GM12873 (cell line): Measurements from ENCODE around the gene PCDHA4.

Experiments
- TF ChIP-seq, protein P1 (sequence below): IDR thresholded peaks from 2 replicates; pipeline ENCODE4 v1.5.1; 2012; ENCODE audit warnings: low read depth, mild to moderate bottlenecking, moderate library complexity, low read length, control low read depth; ENCODE audit not compliant: insufficient read depth; ENCODE audit errors: missing control alignments

PCDHA4 gene

DNA sequence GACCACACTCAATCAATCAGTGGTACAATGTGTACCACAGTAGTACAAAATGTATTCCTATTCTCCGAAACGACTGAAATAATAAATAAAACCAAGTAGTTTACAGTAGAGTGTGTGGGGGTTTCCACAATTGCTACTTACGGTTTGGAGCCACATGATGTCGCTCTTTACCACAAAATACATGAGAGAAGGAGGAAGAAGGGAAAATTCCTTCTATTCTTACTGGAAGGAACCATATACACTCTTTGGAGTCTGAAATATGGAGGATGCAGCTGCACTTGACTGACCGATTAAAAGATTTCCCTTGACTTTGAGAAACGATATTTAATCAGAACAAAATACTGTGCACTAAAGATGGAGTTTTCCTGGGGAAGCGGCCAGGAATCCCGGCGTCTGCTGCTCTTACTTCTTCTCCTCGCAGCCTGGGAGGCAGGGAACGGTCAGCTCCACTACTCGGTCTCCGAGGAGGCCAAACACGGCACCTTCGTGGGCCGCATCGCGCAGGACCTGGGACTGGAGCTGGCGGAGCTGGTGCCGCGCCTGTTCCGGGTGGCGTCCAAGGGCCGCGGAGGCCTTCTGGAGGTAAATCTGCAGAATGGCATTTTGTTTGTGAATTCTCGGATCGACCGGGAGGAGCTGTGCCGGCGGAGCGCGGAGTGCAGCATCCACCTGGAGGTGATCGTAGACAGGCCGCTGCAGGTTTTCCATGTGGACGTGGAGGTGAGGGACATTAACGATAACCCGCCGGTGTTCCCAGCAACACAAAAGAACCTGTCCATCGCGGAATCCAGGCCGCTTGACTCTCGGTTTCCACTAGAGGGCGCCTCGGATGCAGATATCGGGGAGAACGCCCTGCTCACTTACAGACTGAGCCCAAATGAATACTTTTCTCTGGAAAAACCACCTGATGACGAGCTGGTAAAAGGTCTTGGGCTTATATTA is at the start of gene PCDHA4:
Gene PCDHA4 (plus strand): TSS at position 235 of the 942 bp plus-strand sequence.
- TF ChIP-seq, protein P1, sequence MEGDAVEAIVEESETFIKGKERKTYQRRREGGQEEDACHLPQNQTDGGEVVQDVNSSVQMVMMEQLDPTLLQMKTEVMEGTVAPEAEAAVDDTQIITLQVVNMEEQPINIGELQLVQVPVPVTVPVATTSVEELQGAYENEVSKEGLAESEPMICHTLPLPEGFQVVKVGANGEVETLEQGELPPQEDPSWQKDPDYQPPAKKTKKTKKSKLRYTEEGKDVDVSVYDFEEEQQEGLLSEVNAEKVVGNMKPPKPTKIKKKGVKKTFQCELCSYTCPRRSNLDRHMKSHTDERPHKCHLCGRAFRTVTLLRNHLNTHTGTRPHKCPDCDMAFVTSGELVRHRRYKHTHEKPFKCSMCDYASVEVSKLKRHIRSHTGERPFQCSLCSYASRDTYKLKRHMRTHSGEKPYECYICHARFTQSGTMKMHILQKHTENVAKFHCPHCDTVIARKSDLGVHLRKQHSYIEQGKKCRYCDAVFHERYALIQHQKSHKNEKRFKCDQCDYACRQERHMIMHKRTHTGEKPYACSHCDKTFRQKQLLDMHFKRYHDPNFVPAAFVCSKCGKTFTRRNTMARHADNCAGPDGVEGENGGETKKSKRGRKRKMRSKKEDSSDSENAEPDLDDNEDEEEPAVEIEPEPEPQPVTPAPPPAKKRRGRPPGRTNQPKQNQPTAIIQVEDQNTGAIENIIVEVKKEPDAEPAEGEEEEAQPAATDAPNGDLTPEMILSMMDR, result peak; percentile 57

DNA sequence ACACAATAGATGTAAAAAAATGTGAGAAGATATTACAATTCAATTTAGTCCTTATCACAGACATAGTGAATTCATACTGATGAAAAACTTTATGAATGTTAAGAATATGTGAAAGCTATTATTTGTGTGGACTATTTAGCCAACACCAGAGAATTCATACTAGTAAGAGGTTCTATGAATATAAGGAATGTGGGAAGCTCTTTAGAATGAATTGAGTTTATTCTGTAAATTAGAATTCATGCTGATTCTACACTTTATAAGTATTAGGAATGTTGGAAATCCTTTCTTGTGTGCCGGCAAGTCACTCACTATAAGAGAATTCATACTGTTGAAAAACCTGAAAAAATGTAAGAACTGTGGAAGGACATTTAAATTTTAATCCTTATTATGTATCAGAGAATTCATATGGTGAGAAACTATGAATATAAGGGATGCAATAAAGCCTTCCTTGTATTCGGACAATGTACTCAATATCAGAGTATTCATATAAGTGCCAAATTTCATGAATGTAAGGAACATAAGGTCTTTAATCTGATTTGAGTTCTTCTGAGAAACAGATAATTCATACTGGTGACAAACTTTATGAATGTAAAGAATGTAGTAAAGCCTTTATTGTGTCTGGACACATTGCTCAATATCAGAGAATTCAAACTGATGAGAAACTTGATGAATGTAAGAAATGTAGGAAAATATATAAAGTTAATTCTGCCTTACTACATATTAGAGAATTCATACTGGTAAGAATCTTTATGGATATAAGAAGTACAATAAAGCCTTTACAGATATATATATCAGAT is 42.5 kb upstream of the PCDHA4 start:
- TF ChIP-seq, protein P1, result no peak

DNA sequence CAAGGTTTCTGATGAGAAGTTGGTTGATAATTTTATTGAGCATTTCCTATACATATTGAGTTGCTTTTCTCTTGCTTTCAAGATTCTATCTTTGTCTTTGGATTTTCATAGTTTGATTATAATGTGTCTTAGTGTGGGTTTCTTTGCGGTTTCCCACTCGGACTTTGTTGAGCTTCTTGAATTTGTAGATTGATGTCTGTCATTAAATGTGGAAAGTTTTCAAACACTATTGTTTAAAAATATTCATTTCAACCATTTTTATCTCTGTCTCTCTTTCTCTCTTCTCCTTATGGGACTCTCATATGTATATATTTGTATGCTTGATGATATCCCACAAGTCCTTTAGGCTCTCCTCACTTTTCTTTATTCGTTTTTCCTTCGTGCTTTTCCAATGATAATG is 39.4 kb upstream of the PCDHA4 start:
- TF ChIP-seq, protein P1, result no peak

DNA sequence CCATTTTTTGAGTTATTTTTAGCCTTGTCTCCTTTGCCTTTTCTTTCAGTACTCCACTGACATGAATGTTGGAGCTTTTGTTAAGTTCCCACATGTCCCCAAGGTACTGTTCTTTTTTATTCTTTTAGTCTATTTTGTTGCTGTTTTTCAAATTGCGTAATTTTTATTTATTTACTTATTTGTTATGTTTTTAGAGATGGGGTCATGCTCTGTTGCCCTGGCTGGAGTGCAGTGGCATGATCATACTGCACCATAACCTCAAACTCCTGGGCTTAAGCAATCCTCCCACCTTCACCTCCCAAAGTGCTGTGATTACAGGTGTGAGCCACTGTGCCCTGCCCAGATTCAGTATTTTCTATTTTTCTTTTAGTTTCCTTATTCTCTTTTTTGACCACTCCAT is 26.4 kb upstream of the PCDHA4 start:
- TF ChIP-seq, protein P1, result no peak

DNA sequence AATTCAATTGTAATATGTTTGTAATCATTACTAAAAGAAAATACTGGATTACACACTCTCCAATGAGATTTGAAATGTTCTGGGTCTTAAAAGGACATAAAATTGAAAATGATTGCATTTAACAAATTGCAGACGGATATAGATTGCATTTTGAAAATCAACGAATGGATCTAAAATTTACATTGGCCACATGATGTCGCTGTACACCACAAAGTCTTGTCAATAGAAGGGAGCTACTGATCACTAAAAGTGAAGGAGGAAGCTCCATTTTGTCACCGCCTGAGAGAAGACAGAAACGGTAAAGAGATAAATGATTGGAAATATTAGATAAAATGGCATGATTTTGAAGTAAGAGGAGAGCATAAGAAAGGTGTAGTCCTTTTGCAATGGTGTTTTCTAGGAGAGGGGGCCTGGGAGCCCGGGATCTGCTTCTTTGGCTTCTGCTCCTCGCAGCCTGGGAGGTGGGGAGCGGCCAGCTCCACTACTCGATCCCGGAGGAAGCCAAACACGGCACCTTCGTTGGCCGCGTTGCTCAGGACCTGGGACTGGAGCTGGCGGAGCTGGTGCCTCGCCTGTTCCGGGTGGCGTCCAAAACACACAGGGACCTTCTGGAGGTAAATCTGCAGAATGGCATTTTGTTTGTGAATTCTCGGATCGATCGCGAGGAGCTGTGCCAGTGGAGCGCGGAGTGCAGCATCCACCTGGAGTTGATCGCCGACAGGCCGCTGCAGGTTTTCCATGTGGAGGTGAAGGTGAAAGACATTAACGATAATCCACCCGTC is 20.8 kb upstream of the PCDHA4 start, which contains the start of gene PCDHA1:
Gene PCDHA1 (plus strand): TSS at position 236 of the 782 bp plus-strand sequence.
- TF ChIP-seq, protein P1, result peak; percentile 18

DNA sequence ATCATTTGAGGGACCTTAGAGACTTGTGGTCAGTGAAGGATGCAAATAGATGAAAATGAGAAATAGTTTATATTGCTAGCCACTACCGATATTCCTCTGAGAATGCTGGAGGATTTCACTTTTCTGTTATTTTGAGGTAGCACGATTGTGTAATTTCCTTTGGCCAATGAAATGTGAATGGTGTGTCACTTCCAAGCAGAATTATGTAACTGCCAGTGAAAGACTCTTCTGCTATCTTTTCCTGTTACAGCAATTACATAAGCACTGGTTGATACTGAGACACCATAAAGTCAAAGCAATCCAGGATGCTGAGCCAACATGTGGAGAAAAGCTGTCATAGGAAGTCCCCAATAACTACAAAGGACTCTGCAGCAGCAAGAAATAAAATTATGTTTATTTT is 15.8 kb upstream of the PCDHA4 start:
- TF ChIP-seq, protein P1, result no peak
